Testis (tissue), 3 donors: ENCODE results near the gene MAN1C1. TPM values are rescaled to one million over a fixed set of nuclear protein-coding genes. Genes with fewer than 3 reads are reported as not detected.

Experiments used
- DNase-seq: peaks from one replicate; pipeline ENCODE4 v3.0.0-alpha.2; 2019
- H3K27ac ChIP-seq, 2 donors: fragments of 200-600 bp; sonication (generic); one replicate each; pipeline ENCODE4 v1.5.1; 2019
- H3K27me3 ChIP-seq: fragments of 200-600 bp; sonication (generic); one replicate; pipeline ENCODE4 v1.5.1; 2019
- H3K36me3 ChIP-seq: fragments of 200-600 bp; sonication (generic); one replicate; pipeline ENCODE4 v1.5.1; 2017; ENCODE audit warnings: low read depth; ENCODE audit errors: missing control alignments
- H3K4me1 ChIP-seq: fragments of 200-600 bp; sonication (generic); one replicate; pipeline ENCODE4 v1.5.1; 2019
- H3K4me3 ChIP-seq, 2 donors: fragments of 200-600 bp; sonication (generic); one replicate each; pipeline ENCODE4 v1.5.1; 2017 to 2019
- H3K9me3 ChIP-seq: fragments of 200-600 bp; sonication (generic); one replicate; pipeline ENCODE4 v1.5.1; 2017
- CTCF ChIP-seq, 3 experiments: fragments of 450-650 bp in 2 of 3; fragments of 200-600 bp in 1 of 3; sonication (generic) in 1 of 3; IDR thresholded peaks; one replicate each; pipeline ENCODE4 v1.5.1; 2016 to 2019; ENCODE audit warnings: antibody characterized with exemption in 3 of 3, mild to moderate bottlenecking in 2 of 3, moderate library complexity in 1 of 3
- POLR2A ChIP-seq: fragments of 450-650 bp; IDR thresholded peaks from one replicate; pipeline ENCODE4 v1.6.1; 2017; ENCODE audit warnings: antibody characterized with exemption, mild to moderate bottlenecking, moderate library complexity
- WGBS, 2 donors: methylation state at CpG; one replicate each; pipeline ENCODE4 v1.1.5; 2018; 5-methylcytosine and 5-hydroxymethylcytosine counted together
- intact Hi-C: fragments of 100-400 bp; cut with DNase I; formaldehyde crosslinking; loops from one replicate; pipeline ENCODE4 v1.15.1; 2023; ENCODE audit warnings: low total_unique reads
- polyA plus RNA-seq: library from polyadenylated mRNA; stranded (reverse); fragments of 350-450 nt; fragmentation: Illumina TruSeq; extraction: RNeasy Lipid Tissue Mini Kit (QIAGEN cat#74804); gene quantifications from one replicate; pipeline ENCODE4 v1.2.3, GENCODE V29; 2014; ENCODE audit warnings: low read depth, low replicate concordance; ENCODE audit not compliant: insufficient read depth
- total RNA-seq, 2 donors: library from RNA; depleted of rRNA; stranded (reverse); fragments of >200 nt; gene quantifications; one replicate each; pipeline ENCODE4 v1.2.3, GENCODE V29; 2016

Gene MAN1C1
- total and polyA plus RNA-seq, 3 donors from 2014 or later = 12.8 to 21.1 (median 14.8) TPM

DNA sequence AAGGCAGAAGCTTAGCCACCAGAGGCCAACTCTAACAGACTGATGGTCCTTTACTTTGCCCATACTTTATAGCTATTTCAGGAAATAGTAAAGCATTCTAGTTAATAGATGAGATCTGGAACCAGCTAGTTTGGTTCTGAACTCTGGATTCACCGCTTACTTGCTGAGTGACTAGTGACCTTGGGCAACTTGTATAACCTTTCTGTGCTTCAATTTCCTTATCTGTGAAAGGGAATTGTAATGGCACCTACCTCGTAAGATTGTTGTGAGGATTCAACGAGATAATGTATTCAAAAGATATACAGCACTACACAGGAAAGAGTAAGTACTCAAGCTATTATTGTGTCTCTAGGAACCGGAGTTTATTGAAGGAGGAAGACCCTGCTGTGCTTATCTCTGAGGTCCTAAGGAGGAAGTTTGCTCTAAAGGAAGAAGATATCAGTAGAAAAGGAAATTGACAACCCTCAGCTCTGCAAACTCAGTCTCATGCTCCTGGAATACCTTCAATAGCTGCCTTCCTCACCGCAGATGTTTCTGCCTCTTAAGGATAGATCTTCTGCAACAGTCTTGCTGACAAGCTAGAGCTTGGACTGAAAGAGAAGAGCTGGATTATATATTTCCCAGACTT is 215.1 kb downstream of the MAN1C1 start:
- Histone ChIP-seq H3K9me3 (no peaks in the 10 kb centered on the region), H3K4me3 (no peak overlapping the region), H3K36me3 (no peaks in the 10 kb centered on the region), H3K27me3 (no peaks in the 10 kb centered on the region), H3K27ac (no peak overlapping the region), H3K4me1 (peaks cover 19% of the 10 kb centered on the region)
- DNase-seq = no peak
- WGBS, 2 donors = 54 to 64% methylated on average over 5 of the region's 5 CpGs
- intact Hi-C loops = no loop called here
- TF ChIP-seq CTCF (IDR thresholded peaks at IDR 0.05) (no peak), POLR2A (no peak)

- peaks cover 27% of the 10 kb centered on the region for H3K4me1 ChIP-seq
- TF ChIP-seq CTCF (IDR thresholded peaks at IDR 0.05) = no peak
- TF ChIP-seq POLR2A = no peak
- intact Hi-C loops = no loop called here
- no peak overlapping the region for H3K27ac ChIP-seq
- H3K36me3 ChIP-seq = no peaks in the 10 kb centered on the region
- no peak overlapping the region for H3K4me3 ChIP-seq
- DNase-seq = no peak
- no peaks in the 10 kb centered on the region for H3K27me3 ChIP-seq
- H3K9me3 ChIP-seq = no peaks in the 10 kb centered on the region
- WGBS, 2 donors = 69 to 90% methylated on average over 6 of the region's 6 CpGs
These were observed 215.9 kb downstream of the MAN1C1 start for GRCh38 chr1:25832336-25833037.

- WGBS, 2 donors = 96% methylated on average over 5 of the region's 5 CpGs
- no peak for TF ChIP-seq CTCF (IDR thresholded peaks at IDR 0.05)
- no peak for TF ChIP-seq POLR2A
- H3K9me3 ChIP-seq = no peaks in the 10 kb centered on the region
- no peaks in the 10 kb centered on the region for H3K27me3 ChIP-seq
- no peak overlapping the region for H3K4me3 ChIP-seq
- H3K4me1 ChIP-seq = peaks cover 29% of the 10 kb centered on the region
- no peak overlapping the region for H3K27ac ChIP-seq
- intact Hi-C loops = no loop called here
- no peaks in the 10 kb centered on the region for H3K36me3 ChIP-seq
- DNase-seq = no peak
These were observed 216.6 kb downstream of the MAN1C1 start for GRCh38 chr1:25833158-25833557.

Other genes with a start within 250 kb of the MAN1C1 start
- gene RHCE, start 196.0 kb upstream of the MAN1C1 start, total RNA-seq = 1 to 10 TPM; 3.9 to 4.2 TPM
- gene RHCE, start 196.0 kb upstream of the MAN1C1 start, polyA plus RNA-seq = 1.2 TPM
- 10 to 100 TPM; 22.1 to 25.4 TPM for gene MACO1, start 185.9 kb upstream of the MAN1C1 start, total RNA-seq
- 51.3 TPM for gene MACO1, start 185.9 kb upstream of the MAN1C1 start, polyA plus RNA-seq
- 10 to 100 TPM; 16.6 to 19.8 TPM for gene LDLRAP1, start 73.2 kb upstream of the MAN1C1 start, total RNA-seq
- gene LDLRAP1, start 73.2 kb upstream of the MAN1C1 start, polyA plus RNA-seq = 11.7 TPM
- 10 to 100 TPM; 17.2 to 29.8 TPM for gene SELENON, start 183.4 kb downstream of the MAN1C1 start, total RNA-seq
- gene SELENON, start 183.4 kb downstream of the MAN1C1 start, polyA plus RNA-seq = 30.7 TPM
- gene MTFR1L, start 203.2 kb downstream of the MAN1C1 start, total RNA-seq = 100 to 1,000 TPM; 148 to 166 TPM
- 253 TPM for gene MTFR1L, start 203.2 kb downstream of the MAN1C1 start, polyA plus RNA-seq
- gene AUNIP, start 242.7 kb downstream of the MAN1C1 start, total RNA-seq = 10 to 100 TPM; 14.1 to 22.5 TPM
- gene AUNIP, start 242.7 kb downstream of the MAN1C1 start, polyA plus RNA-seq = 28.5 TPM